ENCODE data around the gene PPP3R1.

- TF ChIP-seq EZH2phosphoT487 (IDR thresholded peaks at IDR 0.05; ENCODE audit: borderline replicate concordance), result no peak
- TF ChIP-seq, protein P1, sequence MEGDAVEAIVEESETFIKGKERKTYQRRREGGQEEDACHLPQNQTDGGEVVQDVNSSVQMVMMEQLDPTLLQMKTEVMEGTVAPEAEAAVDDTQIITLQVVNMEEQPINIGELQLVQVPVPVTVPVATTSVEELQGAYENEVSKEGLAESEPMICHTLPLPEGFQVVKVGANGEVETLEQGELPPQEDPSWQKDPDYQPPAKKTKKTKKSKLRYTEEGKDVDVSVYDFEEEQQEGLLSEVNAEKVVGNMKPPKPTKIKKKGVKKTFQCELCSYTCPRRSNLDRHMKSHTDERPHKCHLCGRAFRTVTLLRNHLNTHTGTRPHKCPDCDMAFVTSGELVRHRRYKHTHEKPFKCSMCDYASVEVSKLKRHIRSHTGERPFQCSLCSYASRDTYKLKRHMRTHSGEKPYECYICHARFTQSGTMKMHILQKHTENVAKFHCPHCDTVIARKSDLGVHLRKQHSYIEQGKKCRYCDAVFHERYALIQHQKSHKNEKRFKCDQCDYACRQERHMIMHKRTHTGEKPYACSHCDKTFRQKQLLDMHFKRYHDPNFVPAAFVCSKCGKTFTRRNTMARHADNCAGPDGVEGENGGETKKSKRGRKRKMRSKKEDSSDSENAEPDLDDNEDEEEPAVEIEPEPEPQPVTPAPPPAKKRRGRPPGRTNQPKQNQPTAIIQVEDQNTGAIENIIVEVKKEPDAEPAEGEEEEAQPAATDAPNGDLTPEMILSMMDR (conservative IDR thresholded peaks at IDR 0.05; ENCODE audit: low read length), result no peak
Observed at GRCh38 chr2:68290901-68291300, 38.6 kb upstream of the PPP3R1 start.
